Stimulated activated naive B cell treated with anti-CD40 and anti-IgM and Interleukin-4, amounts not matched to agents 10 μg/mL and 1 μg/mL and 100 μg/mL, for 72 hours (primary cell): ENCODE measurements around the gene CXCR5.

Source experiments
- ATAC-seq, 2 donors: fragments of 150-1000 bp; cut with Tn5 transposase; replicated peaks; 2 replicates each; pipeline ENCODE4 v1.10.0; 2021; ENCODE audit warnings: moderate library complexity in 1 of 2
- DNase-seq: peaks from one replicate; pipeline ENCODE4 v3.0.0; 2021
- H3K27ac Mint-ChIP-seq: one replicate; pipeline ENCODE4 v1.8.0; 2022; ENCODE audit warnings: mild to moderate bottlenecking, mixed read lengths
- H3K27me3 Mint-ChIP-seq, 2 donors: one replicate each; pipeline ENCODE4 v1.8.0; 2022; ENCODE audit warnings: mixed read lengths in 2 of 2
- H3K36me3 Mint-ChIP-seq, 2 donors: one replicate each; pipeline ENCODE4 v1.8.0; 2022; ENCODE audit warnings: mixed read lengths in 2 of 2, mild to moderate bottlenecking in 1 of 2
- H3K4me1 Mint-ChIP-seq, 2 donors: one replicate each; pipeline ENCODE4 v1.8.0; 2022; ENCODE audit warnings: mixed read lengths in 2 of 2, mild to moderate bottlenecking in 1 of 2
- H3K4me3 Mint-ChIP-seq, 2 donors: one replicate each; pipeline ENCODE4 v1.8.0; 2022; ENCODE audit warnings: mild to moderate bottlenecking in 2 of 2, mixed read lengths in 2 of 2, moderate library complexity in 1 of 2
- H3K9me3 Mint-ChIP-seq, 2 donors: one replicate each; pipeline ENCODE4 v1.8.0; 2022; ENCODE audit warnings: mixed read lengths in 2 of 2, mild to moderate bottlenecking in 1 of 2

Gene CXCR5

DNA sequence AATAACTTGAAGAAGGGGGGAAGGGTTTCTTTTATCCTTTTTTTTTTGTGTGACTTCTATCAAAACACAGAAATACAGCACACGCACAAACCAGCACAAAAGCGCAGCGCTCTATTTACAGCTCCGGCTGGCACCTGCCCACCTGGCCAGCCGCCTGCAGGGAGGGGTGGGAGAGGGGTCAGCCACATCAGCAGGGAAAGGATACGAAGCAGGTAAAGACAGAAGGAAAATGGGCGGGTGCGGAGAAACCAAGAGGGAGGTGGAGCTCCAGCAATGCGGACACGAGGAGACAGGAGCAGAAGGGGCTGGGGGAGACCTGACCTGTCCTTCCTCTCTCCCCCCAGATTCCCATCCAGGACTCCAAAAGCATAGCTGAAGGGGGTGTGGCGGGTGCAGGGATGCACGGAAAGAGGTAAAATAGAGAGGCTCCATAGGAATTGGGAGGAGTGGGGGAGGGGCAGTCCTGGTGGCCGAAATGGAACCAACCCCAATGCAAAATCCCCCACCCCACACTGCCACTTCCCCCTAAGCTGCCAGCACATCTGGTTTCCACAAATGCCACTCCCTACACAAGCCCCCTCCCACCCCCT lies 14.1 kb downstream of the CXCR5 start:
- no peaks in the 10 kb centered on the region for H3K27me3 Mint-ChIP-seq
- H3K36me3 Mint-ChIP-seq, result peaks cover 63 to 82% of the 10 kb centered on the region in 2 donors
- no peak for DNase-seq
- no peaks in the 10 kb centered on the region for H3K9me3 Mint-ChIP-seq
- peak overlapping the region; percentile 99 for H3K27ac Mint-ChIP-seq
- H3K4me1 Mint-ChIP-seq, result peaks cover 58 to 89% of the 10 kb centered on the region in 2 donors
- H3K4me3 Mint-ChIP-seq, result peak overlapping the region; percentile 53 to 64
- ATAC-seq, result no peak

DNA sequence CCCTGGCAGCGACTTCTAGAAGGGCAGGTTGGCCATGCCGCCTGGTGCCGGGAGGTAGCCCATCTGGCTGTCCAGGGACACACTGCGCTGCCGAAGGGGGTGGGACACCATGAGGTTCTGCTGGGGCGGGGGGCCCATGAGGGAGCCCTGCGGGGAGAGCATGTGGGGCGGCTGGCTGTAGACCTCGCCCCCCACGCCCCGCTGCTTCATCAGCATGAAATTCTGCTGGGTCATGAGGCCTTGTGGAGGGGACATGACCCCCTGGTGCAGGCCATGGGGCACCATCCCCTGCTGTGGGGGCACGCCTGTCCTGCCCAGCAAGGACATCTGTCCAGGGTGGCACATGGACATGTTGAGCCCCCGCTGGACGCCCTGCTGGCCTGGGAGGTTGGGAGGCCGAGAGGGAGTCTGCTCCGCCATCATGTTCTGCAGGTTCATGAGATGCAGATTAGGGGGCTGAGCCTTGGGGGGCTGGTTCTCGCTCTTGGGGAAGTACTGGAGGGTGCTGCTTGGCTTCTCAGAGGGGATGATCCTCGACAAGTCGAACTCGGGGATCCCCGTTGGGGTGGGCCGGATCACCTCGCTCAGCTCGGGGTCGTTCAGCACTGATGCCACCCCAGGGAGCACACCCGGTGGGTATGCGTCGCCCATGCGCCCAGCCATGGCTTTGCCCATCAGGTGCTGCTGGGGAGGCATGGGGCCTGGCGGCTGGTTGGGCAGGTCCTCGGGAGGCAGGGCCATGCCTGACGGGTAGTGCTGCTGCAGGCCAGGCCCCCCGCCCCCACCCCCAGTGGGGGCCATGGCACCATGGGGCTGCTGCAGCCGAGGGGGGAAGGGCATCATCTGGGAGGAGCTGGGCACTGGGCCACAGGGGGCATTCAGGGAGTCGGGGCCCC lies 15.0 kb downstream of the CXCR5 start:
- Mint-ChIP-seq H3K27ac (peak overlapping the region; percentile 87), H3K4me1 (peaks cover 50 to 81% of the 10 kb centered on the region in 2 donors), H3K36me3 (peaks cover 61 to 74% of the 10 kb centered on the region in 2 donors), H3K27me3 (no peaks in the 10 kb centered on the region), H3K9me3 (no peaks in the 10 kb centered on the region), H3K4me3 (peak overlapping the region; percentile 23 to 39)
- DNase-seq, result no peak
- no peak for ATAC-seq

DNA sequence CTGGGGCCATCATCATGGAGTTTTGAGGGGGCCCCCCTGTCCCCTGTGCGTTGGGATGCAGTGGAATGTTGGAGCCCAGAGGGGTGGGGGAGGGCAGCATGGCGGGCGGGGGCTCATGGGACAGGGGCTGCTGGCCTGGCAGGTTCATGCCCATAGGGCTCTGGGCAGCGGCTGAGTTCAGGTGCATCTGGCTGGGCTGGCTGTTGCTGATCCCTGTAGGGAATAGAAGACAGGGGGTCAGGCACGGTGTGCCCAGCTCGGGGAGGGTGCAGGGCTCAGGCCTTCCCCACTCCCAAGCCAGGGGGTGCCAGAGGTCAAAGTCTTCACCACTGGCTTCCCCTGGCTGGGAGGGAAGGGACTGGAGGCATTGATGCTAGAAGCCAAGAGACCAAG lies 15.6 kb downstream of the CXCR5 start:
- no peak for ATAC-seq

DNA sequence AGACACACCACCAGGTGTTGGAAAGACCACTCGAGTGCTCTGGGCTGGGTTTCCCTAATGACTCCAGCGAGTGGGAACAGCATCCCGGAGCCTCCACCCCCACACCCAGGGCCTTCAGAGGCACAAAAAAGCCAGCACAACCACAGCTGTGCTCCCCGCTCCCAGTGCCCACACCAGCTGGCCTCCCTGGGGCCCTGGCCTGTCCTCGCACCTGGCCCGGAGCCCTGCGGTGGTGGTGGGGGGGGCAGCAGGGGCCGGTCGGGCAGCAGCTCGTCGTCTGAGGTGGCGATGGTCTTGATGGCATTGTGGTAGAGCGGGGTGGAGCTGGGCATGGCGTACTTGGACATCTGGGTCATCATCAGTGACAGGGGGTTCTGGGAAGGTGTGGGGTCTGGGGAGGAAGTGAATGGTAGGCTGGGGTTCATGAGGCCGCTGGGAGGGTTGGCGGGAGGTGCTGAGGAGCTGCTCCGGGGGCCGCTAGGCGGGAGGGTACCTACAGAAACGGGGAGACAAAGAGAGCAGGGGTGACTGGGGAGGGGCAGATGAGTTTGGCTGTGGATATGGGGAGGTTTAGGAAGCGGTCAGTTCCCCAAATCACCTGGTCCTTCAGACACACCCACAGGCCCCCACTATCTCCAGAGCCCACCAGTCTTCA lies 16.1 kb downstream of the CXCR5 start:
- DNase-seq (no peak), ATAC-seq (no peak)
- Mint-ChIP-seq H3K4me3 (peak overlapping the region; percentile 11 to 14), H3K4me1 (peaks cover 38 to 69% of the 10 kb centered on the region in 2 donors), H3K9me3 (no peaks in the 10 kb centered on the region), H3K27ac (peak overlapping the region; percentile 65), H3K36me3 (peaks cover 49 to 62% of the 10 kb centered on the region in 2 donors), H3K27me3 (no peaks in the 10 kb centered on the region)

More for the DNA sequence above, 15.6 kb downstream of the CXCR5 start:
- Mint-ChIP-seq H3K27me3 (no peaks in the 10 kb centered on the region), H3K36me3 (peaks cover 54 to 68% of the 10 kb centered on the region in 2 donors), H3K4me3 (no peak overlapping the region), H3K27ac (peak overlapping the region; percentile 65), H3K9me3 (no peaks in the 10 kb centered on the region), H3K4me1 (peaks cover 43 to 74% of the 10 kb centered on the region in 2 donors)
- no peak for DNase-seq

DNA sequence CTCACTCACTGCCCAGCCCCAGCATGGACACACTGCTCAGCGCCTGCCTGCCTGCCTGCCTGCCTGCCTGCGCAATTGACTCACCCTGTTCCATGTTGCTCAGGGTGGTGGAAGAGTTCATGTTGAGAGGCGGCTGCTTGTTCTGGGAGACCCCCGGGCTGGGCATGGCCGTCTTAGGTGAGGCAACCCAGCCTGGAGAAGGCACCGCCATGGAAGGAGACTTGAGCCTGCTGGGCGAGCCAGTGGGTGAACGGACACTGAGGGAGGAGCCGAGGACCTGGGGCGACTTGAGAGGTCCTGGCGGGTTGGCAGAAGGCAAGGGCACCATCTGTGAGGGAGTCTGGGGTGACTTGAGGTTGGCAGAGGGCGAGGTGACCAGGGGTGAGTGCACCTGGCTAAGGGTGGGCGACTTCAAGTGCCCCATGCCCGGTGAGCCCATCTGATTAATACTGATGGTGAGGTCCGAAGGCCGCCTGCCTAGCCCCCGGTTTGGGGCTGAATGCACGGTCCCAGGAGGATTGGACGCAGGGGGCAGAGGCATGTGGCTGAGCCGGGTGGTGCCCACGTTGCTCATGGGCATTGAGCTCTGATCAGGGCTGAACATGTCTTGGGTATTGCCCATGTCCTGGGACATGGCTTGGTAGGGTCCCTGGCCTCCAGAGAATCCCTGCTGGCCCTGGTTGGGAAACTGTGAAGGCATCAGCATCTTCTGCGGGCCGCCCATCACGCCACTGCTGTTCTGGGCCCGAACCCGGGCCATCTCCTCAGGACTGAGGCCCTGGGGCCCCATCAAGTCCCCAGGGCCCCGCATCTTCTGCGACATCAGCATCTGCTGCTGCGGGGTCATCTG lies 17.1 kb downstream of the CXCR5 start:
- peaks cover 39 to 53% of the 10 kb centered on the region in 2 donors for H3K36me3 Mint-ChIP-seq
- no peak overlapping the region for H3K4me3 Mint-ChIP-seq

DNA sequence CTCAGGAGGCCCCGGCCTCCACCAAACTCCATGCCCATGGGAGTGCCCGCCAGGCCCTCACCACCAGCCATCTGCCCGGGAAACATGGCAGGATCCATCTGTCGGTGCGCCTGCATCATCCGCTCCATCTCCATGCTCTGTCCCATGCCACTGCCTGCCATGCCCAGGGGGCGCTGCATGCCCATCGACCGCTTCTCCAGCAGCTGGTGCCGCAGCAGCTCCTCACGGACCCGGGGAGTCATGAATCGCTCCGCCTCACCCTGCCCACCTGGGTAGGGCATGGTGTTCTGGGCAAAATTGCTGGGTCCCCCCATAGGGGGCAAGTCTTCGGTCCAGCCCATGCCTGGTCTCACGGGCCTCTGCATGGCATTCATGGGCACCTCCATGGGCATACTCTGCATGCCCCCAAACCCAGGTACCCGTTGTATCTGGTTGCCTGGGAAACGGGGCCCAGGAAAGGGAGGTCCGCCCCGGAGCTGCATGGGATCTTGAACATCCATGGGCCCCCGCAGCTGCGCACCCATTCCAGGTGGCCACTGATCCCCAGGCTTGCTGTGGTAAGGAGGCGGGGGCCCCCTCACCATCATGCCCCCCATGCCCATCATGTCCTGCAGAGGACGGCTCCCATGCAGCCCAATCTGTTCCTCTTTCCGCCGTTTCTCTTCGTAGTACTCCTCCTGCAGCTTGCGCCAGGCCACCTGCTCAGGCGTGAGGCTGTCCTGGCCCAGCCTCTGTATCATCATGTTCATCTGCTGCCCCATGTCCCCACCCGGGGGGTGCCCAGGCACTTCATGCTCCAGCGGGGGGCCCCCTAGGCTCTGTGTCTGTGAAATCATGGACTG lies 18.0 kb downstream of the CXCR5 start:
- Mint-ChIP-seq H3K9me3 (no peaks in the 10 kb centered on the region), H3K4me1 (peaks cover 23 to 53% of the 10 kb centered on the region in 2 donors), H3K4me3 (no peak overlapping the region), H3K36me3 (peaks cover 38 to 45% of the 10 kb centered on the region in 2 donors), H3K27ac (peak overlapping the region; percentile 88), H3K27me3 (no peaks in the 10 kb centered on the region)
- DNase-seq, result no peak
- ATAC-seq, result no peak

More for the DNA sequence above, 17.1 kb downstream of the CXCR5 start:
- DNase-seq (no peak), ATAC-seq (no peak)
- H3K27ac Mint-ChIP-seq, result peak overlapping the region; percentile 83
- peaks cover 29 to 59% of the 10 kb centered on the region in 2 donors for H3K4me1 Mint-ChIP-seq
- H3K27me3 Mint-ChIP-seq, result no peaks in the 10 kb centered on the region
- no peaks in the 10 kb centered on the region for H3K9me3 Mint-ChIP-seq

DNA sequence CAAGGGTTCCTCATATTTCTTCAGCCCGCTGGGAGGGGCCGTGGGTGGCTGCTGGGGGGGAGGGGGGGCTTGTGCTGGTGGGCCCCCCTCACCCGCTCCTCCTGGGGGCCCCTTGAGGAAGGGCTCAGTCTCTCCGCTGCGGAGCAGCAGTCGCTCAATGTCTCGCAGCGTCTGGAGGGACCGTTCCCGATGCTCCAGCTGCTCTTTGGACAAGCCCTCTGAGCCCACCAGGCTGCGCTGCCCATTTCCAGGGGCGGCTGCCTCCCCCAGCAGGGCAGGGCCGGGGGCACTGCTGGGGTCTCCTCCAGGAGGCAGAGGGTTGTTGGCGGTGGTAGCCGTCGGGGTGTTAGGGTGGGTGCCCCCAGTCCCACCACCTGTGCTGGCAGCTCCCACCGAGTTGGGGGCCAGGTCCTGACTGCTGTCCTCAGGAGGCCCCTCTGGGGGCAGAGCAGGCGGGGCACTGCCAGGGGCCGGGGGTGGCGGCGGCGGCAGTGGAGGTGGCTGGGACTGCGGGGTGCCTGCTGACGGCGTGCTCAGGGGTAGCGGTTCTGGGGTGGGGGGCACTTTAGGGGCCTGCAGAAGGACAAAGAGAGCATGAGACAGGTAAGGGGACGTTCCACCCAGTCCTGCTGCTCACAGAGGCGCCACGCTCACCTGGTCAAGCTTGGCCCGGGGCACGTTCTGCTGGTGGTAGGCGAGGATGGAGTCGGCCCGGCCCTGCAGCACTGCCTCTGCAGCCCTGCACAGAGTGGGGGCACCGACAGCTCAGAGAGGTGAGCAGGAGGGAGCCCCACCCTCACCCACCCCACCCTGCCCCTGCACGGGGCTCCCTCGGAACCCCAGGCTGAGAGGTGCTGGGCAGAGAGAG lies 18.9 kb downstream of the CXCR5 start:
- Mint-ChIP-seq H3K4me1 (peaks cover 21 to 53% of the 10 kb centered on the region in 2 donors), H3K27me3 (no peaks in the 10 kb centered on the region), H3K9me3 (no peaks in the 10 kb centered on the region), H3K36me3 (peaks cover 37 to 42% of the 10 kb centered on the region in 2 donors), H3K4me3 (no peak overlapping the region), H3K27ac (peak overlapping the region; percentile 16)
- ATAC-seq (no peak), DNase-seq (no peak)

DNA sequence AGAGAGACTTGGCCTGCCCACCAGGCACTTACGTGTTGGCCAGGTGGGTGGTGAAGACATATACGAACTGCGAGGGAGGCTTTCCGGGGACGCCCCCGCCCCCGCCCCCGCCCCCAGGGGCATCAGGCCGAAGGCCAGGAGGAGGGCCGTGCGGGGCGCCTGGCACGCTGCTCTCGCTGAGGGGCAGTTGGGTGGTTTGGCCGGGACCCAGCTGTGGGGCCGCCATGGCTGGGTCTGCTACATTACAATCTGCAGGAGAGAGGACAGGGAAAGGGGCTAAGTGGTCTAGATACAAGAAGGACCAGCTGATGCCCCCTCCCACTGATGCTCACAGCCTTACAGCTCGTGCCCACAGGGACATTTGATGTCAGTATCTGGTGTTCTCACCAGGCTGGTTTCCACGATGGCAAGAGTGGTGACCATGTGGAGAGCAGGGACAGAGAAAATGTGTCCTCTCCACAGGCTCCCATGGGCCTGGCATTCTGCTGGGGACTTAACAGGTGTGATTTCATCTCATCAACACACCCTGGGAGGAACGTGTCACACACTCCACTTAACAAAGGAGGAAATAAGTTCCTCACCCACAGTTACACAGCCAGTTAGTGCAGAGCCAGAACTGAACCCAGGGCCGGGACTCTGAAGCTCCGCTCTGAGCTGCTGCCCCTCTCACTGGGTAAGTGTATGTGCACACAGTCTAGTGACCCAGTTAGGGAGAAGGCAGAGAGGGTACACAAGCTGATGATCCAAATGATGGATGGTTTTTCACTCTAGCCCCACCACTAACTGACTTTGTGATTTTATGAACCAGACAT lies 19.7 kb downstream of the CXCR5 start:
- Mint-ChIP-seq H3K9me3 (no peaks in the 10 kb centered on the region), H3K4me1 (peaks cover 21 to 50% of the 10 kb centered on the region in 2 donors), H3K27me3 (no peaks in the 10 kb centered on the region), H3K27ac (no peak overlapping the region), H3K36me3 (peaks cover 36 to 43% of the 10 kb centered on the region in 2 donors), H3K4me3 (no peak overlapping the region)
- DNase-seq (no peak), ATAC-seq (no peak)

DNA sequence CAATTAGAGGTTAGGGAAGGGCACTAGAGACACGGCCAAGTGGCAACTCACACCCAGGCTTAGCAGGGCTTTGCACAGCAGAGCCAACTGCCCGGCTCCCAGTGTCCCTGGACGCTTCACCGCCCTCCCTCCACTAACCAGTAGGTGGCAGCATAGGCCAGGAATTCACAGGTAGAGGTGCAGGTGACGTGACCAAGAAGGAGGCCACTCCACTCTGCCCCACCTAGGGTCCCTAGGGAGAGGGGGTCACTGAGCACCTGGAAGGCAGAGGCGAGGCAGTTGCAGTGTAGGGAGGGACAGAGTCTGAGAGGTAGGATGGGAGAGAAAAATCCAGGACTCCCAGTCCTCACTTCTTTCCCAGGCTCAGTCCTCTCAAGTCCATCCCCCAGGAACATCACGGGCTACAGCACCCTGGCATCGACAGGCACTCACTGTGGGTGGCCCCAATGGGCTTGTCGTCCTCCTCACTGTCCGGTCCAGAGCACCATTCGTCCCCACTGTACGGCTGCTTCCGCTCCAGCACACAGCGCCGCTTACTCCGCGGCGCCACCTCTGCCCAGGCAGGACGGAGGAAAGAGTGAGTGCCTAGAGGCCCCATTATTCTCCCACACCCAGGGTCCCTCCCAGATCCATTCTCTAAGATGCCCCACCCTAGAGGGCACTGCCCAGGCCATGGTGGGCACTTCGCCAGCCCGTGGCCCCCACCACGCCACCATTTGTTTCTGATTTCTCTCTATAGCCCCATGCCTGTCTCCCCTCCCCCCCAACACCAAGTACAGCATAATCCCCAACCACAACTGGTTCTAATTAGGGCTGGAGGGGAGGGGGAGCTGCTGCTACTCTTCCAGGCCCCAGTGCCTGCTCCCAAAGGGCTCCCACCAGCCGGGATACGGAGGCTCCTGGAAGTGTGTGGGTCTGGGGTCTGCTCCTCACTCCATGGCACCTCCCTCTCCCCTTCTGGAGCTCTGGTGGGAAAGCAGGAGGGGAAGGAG lies 23.7 kb downstream of the CXCR5 start:
- Mint-ChIP-seq H3K36me3 (peaks cover 15 to 19% of the 10 kb centered on the region in 2 donors), H3K4me3 (no peak overlapping the region)

DNA sequence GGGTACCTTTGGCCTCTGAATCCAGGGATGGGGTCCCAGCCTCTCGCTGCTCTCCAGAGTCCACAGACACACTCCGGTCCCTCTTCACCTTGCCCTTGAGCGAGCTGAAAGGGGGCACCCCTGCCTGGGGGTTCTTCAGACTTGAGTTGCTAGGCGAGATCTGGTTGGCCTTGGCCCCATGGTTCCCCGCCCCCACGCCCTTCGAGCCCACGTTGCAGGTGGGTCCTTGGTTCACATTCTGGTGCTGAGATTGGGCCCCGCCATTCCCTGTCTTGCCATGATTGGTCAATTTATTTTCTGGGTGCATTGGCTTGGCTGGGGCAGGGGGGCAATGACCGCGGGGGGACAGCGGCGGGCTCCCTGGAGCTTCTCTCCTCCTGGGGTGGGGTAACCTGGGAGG lies 24.6 kb downstream of the CXCR5 start:
- Mint-ChIP-seq H3K27ac (no peak overlapping the region), H3K36me3 (peaks cover 15 to 19% of the 10 kb centered on the region in 2 donors), H3K27me3 (no peaks in the 10 kb centered on the region), H3K4me3 (no peak overlapping the region), H3K9me3 (no peaks in the 10 kb centered on the region), H3K4me1 (peaks cover 42 to 60% of the 10 kb centered on the region in 2 donors)
- ATAC-seq, result no peak
- no peak for DNase-seq

More for the DNA sequence above, 23.7 kb downstream of the CXCR5 start:
- DNase-seq (peak; percentile 85), ATAC-seq (peak; percentile 91 to 94)
- Mint-ChIP-seq H3K9me3 (no peaks in the 10 kb centered on the region), H3K4me1 (peaks cover 33 to 51% of the 10 kb centered on the region in 2 donors), H3K27me3 (no peaks in the 10 kb centered on the region), H3K27ac (peak overlapping the region; percentile 37)
